ENCODE results near the gene SKOR1.

SKOR1 gene

DNA sequence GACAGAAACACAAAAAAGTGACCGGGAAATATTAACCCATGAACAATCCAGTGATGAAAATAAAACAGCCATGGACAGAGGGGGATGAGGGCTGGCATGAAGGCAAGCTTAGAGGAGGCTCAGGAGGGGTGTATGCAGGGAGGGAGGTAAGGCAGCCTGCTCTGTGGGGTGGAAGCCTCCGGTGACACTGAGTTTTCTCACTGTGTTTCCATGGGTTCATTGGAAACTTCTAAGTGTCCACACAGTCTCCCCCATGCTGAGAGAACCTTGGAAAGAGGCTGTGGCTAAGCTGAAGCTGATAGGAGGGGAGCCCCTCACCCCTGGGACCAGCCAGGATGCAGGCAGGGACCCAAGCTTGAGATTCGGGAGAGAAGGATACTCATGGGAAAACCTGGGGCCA is 6.8 kb upstream of the SKOR1 start:
- DNase-seq (ENCODE audit: low read depth in 1 of 2, low spot score in 1 of 2), result no peak
- H3K27ac ChIP-seq (replicated peaks), result no peak overlapping the region
- no peak overlapping the region for H3K4me3 ChIP-seq (replicated peaks; ENCODE audit: insufficient read depth, low read length)
- TF ChIP-seq POLR2AphosphoS5 (IDR thresholded peaks at IDR 0.05; ENCODE audit: low read depth), result no peak
- TF ChIP-seq SPI1 (IDR thresholded peaks at IDR 0.05; ENCODE audit: borderline replicate concordance, low read depth), result no peak
- TF ChIP-seq GABPA (IDR thresholded peaks at IDR 0.05; ENCODE audit: low read depth), result no peak
- TF ChIP-seq, protein P1, sequence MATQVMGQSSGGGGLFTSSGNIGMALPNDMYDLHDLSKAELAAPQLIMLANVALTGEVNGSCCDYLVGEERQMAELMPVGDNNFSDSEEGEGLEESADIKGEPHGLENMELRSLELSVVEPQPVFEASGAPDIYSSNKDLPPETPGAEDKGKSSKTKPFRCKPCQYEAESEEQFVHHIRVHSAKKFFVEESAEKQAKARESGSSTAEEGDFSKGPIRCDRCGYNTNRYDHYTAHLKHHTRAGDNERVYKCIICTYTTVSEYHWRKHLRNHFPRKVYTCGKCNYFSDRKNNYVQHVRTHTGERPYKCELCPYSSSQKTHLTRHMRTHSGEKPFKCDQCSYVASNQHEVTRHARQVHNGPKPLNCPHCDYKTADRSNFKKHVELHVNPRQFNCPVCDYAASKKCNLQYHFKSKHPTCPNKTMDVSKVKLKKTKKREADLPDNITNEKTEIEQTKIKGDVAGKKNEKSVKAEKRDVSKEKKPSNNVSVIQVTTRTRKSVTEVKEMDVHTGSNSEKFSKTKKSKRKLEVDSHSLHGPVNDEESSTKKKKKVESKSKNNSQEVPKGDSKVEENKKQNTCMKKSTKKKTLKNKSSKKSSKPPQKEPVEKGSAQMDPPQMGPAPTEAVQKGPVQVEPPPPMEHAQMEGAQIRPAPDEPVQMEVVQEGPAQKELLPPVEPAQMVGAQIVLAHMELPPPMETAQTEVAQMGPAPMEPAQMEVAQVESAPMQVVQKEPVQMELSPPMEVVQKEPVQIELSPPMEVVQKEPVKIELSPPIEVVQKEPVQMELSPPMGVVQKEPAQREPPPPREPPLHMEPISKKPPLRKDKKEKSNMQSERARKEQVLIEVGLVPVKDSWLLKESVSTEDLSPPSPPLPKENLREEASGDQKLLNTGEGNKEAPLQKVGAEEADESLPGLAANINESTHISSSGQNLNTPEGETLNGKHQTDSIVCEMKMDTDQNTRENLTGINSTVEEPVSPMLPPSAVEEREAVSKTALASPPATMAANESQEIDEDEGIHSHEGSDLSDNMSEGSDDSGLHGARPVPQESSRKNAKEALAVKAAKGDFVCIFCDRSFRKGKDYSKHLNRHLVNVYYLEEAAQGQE (IDR thresholded peaks at IDR 0.05; ENCODE audit: insufficient replicate concordance, low read depth), result no peak
- TF ChIP-seq, protein P2, sequence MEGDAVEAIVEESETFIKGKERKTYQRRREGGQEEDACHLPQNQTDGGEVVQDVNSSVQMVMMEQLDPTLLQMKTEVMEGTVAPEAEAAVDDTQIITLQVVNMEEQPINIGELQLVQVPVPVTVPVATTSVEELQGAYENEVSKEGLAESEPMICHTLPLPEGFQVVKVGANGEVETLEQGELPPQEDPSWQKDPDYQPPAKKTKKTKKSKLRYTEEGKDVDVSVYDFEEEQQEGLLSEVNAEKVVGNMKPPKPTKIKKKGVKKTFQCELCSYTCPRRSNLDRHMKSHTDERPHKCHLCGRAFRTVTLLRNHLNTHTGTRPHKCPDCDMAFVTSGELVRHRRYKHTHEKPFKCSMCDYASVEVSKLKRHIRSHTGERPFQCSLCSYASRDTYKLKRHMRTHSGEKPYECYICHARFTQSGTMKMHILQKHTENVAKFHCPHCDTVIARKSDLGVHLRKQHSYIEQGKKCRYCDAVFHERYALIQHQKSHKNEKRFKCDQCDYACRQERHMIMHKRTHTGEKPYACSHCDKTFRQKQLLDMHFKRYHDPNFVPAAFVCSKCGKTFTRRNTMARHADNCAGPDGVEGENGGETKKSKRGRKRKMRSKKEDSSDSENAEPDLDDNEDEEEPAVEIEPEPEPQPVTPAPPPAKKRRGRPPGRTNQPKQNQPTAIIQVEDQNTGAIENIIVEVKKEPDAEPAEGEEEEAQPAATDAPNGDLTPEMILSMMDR (IDR thresholded peaks at IDR 0.05; ENCODE audit: insufficient read depth, low read length), result no peak
- H3K27me3 ChIP-seq (ENCODE audit: insufficient read depth, poor library complexity, severe bottlenecking), result peaks cover 35% of the 10 kb centered on the region

DNA sequence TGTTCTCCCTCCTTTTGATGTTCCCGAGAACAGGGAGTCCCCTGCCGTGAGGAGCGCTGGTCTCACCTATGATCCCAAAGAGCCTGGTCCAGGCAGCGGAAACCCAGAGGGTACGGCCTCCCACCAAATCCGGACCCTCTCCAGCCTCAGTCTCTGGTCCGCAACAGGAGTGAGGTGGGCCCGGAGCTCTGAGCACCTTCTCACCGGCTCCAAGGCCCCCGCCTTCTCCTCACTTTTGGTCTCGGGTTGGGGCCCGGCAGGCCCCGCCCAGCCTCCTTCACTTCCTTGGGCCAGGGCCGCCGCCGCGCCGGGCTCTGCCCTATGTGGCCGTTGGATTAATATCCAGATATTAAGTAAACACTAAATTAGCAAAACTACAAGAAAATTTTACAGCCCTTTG is 5.7 kb upstream of the SKOR1 start:
- peaks cover 44% of the 10 kb centered on the region for H3K27me3 ChIP-seq (ENCODE audit: insufficient read depth, poor library complexity, severe bottlenecking)
- H3K4me3 ChIP-seq (replicated peaks; ENCODE audit: insufficient read depth, low read length), result no peak overlapping the region
- TF ChIP-seq POLR2AphosphoS5 (IDR thresholded peaks at IDR 0.05; ENCODE audit: low read depth), result no peak
- TF ChIP-seq GABPA (IDR thresholded peaks at IDR 0.05; ENCODE audit: low read depth), result no peak
- TF ChIP-seq, protein P2 (IDR thresholded peaks at IDR 0.05; ENCODE audit: insufficient read depth, low read length), result no peak
- no peak for TF ChIP-seq SPI1 (IDR thresholded peaks at IDR 0.05; ENCODE audit: borderline replicate concordance, low read depth)
- no peak overlapping the region for H3K27ac ChIP-seq (replicated peaks)
- no peak for DNase-seq (ENCODE audit: low read depth in 1 of 2, low spot score in 1 of 2)

DNA sequence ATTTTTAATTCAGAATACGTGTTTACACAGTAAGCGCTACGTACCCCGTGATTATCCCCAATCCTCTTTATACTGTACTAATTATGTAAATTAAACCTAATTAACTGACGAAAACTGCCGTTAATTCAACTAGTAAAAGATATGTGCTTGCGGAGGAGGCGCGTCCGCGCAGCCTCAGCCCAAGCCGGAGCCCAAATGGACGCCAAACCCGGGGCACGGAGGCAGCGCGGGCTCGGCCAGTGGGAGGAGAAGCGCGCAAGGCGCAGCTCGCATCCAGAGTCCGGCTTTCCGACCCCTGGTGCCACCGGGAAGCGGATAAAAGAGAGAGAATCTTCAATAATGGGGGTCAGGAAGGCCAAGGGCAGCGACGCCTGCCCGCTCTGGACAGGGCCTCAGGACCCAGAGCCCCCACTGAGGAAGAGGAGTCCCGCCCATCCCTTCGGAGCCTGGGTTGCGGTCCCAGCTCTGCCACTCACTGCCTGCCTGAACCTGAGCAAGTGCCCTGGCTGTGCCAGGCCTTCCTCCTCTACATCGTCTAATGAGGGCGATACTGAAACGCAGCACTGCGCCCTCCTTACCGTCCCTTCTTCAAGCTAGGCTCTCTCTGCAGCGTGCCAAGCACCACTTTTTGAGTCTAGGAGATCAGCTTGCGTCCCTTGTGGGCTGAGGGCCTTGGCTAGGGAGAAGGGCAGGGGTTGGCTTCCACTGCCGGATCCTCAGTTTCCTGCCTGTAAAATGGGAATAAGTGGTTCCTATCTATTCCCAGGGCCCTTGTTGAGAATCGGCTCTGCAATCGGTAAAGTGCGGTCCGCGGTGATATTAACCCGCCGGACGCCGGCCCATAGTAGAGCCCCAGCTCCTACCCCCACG is 5.0 kb upstream of the SKOR1 start:
- Histone ChIP-seq H3K27ac (replicated peaks) (no peak overlapping the region), H3K4me3 (replicated peaks; ENCODE audit: insufficient read depth, low read length) (no peak overlapping the region), H3K27me3 (ENCODE audit: insufficient read depth, poor library complexity, severe bottlenecking) (peaks cover 49% of the 10 kb centered on the region)
- no peak for TF ChIP-seq SPI1 (IDR thresholded peaks at IDR 0.05; ENCODE audit: borderline replicate concordance, low read depth)
- TF ChIP-seq, protein P1 (IDR thresholded peaks at IDR 0.05; ENCODE audit: insufficient replicate concordance, low read depth), result no peak
- TF ChIP-seq, protein P2 (IDR thresholded peaks at IDR 0.05; ENCODE audit: insufficient read depth, low read length), result no peak
- no peak for TF ChIP-seq GABPA (IDR thresholded peaks at IDR 0.05; ENCODE audit: low read depth)
- TF ChIP-seq POLR2AphosphoS5 (IDR thresholded peaks at IDR 0.05; ENCODE audit: low read depth), result no peak
- no peak for DNase-seq (ENCODE audit: low read depth in 1 of 2, low spot score in 1 of 2)
